GM12874 (cell line): ENCODE data around the gene WDR82.

ENCODE experiments used
- CTCF ChIP-seq: IDR thresholded peaks from 2 replicates; pipeline ENCODE4 v1.5.1; 2011; ENCODE audit warnings: low read depth, mild to moderate bottlenecking, control low read depth, low read length, moderate library complexity; ENCODE audit not compliant: insufficient read depth

Gene WDR82

DNA sequence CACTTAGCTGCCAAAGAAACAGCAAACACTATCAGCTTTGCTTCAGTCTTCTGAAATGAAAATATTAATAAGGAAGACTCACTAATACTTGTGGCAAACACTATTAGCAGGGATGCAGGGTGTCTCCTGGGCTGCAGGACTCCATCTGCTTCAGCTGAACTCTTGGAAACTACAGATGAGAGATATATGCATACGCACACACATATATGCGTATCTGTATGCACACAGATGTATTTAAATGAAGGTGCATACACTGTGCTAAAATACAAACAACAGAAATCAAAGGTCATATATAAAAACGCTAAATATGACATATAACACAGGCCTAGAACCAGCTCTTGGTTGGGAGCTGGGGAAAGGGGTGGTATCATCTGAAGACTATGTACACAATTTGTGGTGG is 22.3 kb downstream of the WDR82 start:
- no peak for TF ChIP-seq CTCF

- TF ChIP-seq CTCF = no peak
These were observed 23.8 kb downstream of the WDR82 start for GRCh38 chr3:52254608-52255007.

- TF ChIP-seq CTCF = no peak
These were observed 24.8 kb downstream of the WDR82 start for GRCh38 chr3:52253314-52254304.

DNA sequence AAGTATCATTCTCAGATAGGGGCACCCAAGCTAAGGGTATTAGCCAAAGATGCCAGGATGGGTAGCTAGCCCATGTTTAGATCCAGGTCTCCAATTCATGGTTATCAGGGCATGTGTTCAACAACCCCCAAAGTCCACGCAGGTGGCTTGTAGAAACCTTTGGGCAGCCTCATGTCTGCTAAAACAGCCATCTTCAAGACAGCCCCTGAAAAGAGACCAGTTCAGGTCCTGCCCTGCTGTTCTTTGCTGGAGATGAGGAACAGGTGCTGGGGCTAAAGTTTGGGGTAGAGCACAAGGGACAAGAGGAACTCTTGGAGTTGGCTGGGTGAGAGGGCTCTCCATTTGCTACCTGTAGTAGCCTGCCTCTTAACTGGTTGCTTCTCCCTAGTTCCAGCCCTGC is 28.3 kb downstream of the WDR82 start:
- TF ChIP-seq CTCF = no peak

GRCh38 chr3:52249683-52250082 is 28.8 kb downstream of the WDR82 start:
- no peak for TF ChIP-seq CTCF

GRCh38 chr3:52248816-52249547 is 29.5 kb downstream of the WDR82 start:
- no peak for TF ChIP-seq CTCF

- TF ChIP-seq CTCF = no peak
These were observed 30.3 kb downstream of the WDR82 start for GRCh38 chr3:52248165-52248541.
